SU-DHL-6 (cell line): Measurements from ENCODE around the gene LZTS2.

ENCODE experiments used
- CTCF ChIP-seq: fragments of 200-600 bp; sonication (generic); IDR thresholded peaks from one replicate; pipeline ENCODE4 v1.5.1; 2017; ENCODE audit warnings: antibody characterized with exemption, mild to moderate bottlenecking, low read length, moderate library complexity; ENCODE audit not compliant: insufficient read depth, poor library complexity, severe bottlenecking
- EZH2phosphoT487 ChIP-seq: fragments of 200-600 bp; sonication (generic), shearing (Covaris generic); conservative IDR thresholded peaks from 2 replicates; pipeline ENCODE4 v1.6.1; 2018; ENCODE audit warnings: mild to moderate bottlenecking, antibody characterized with exemption, low read length, moderate library complexity, mixed read lengths

GRCh38 chr10:101005869-101006567 lies 6.4 kb downstream of the LZTS2 start:
- TF ChIP-seq CTCF = no peak
- no peak for TF ChIP-seq EZH2phosphoT487
